Measurements from ENCODE around the gene DISC1.
"Not testable (repeated sequence)": the region's sequence is repeated elsewhere in the genome, so short reads cannot be mapped to it uniquely, and the experiment has no call there.

Gene DISC1

GRCh38 chr1:231940116-231940515 is 313.5 kb downstream of the DISC1 start:
- DNase-seq = no peak

GRCh38 chr1:231940701-231941100 is 314.1 kb downstream of the DISC1 start:
- no peak for DNase-seq

DNA sequence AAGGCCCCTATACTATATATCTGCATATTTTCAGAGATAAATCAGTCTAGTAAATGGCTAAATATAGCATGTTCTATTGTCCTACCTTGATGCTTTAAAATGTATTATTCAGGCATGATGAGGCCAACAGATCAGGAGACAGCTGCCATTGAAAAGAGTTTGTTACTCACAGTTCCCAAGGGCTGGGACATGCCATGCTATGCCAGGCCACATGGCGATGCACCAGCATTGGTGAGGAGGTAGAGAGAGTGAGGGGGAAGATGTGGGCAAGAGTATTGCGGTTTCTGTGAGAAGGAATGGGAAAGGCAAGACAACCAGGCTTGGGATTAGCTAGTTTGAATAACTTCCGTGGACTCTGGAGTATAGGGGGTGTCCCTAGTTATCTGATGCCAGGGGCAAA is 316.5 kb downstream of the DISC1 start:
- no peak for DNase-seq

DNA sequence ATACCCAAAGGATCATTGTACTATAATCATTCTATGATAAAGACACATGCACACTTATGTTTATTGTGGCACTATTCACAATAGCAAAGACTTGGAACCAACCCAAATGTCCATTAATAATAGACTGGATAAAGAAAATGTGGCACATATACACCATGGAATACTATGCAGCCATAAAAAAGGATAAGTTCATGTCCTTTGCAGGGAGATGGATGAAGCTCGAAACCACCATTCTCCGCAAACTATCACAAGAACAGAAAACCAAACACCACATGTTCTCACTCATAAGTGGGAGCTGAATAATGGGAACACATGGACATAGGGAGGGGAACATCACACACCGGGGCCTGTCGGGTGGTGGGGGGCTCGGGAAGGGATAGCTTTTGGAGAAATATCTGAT is 321.5 kb downstream of the DISC1 start:
- DNase-seq = not testable (repeated sequence)

DNA sequence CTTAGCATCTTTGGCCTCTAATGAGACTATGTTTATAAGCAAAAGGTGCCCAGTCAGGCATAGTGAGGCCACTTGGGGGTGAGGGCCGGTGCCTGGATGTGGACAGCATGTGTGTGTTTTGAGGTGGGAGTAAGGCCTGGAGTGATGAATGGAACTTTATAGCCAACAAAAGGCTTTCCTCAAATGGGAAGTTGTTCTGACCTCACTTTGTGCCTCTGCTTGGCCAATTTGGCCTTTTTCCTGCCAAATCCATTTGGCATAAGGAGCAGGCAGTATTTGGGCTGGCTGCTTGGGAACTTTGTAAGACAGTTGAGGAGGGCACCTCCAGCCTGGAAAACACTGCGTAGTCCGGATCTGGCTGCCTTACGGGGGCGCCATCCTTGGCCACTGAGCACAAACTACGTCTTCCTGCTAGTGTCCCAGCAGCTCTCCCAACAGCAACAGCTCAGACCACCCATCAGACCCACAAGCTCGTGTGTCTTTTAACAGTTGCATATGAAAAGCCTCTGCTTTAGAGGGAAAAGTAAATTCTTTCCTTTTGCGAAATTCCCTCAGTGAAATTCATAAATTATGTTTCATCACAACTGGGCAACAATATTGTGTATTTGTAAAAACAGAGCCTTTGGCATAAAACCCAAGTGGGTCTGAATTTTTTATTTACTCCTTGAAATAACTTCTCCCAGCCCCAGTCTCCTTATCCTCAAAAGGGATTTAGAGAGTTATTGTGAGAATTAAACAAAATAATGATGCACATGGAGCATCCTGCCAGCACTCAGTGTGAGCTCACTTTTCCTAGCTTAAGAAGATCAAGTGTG is 322.9 kb downstream of the DISC1 start:
- DNase-seq = no peak

DNA sequence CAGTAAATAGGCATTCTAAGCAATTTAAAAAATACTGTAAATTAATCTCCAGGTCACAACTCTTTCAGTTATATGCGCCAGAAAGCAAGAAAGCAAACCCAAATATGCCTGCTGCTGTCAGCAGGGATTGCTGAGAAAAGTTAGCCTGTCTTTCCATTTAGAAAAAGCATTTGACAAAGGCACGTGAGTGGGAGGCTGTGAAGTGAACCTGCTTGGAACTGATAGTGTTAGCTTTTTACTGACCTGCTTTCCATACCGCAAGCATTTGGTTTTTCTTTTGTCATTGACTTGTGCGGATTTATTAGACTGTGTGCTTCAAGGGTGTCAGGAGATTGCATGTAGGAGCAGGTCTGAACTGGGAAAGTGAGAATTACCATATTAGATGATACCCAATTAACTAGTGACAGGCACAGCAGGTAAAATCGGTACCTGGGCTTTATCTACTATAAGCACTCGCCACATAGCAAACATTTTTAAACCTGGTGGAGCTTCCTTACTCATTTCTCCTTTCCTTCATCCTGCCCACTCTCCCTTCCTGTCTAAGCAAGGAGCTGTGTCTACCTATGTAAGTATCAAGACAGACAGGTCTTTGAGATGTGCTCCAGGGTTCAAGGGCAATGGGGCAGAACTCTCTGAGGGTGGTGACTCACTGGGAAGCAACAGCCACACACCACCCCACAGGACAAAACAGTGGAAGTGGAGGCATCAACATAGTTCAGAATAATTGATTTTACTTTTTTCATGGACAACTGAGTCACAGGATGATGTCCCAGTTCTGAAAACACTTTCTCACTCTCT is 323.9 kb downstream of the DISC1 start:
- no peak for DNase-seq

DNA sequence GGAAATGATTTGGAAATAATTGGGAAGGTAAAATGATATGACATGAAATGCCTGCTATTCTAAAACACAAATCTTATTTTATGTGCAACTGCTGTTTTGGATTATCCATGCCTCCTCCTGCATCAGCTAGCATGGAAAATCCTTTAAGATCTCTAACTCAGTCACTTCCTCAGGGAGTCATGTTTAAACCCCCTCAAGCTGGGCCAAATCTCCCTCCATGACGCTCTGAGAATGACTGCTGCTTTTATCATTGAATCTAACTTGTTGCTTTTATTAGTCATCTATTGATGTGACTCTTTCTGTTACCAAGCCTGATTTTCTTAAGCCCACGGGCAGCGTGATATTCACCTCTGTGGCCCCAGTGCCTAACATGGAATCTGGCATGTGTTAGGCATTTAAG is 324.8 kb downstream of the DISC1 start:
- no peak for DNase-seq

DNA sequence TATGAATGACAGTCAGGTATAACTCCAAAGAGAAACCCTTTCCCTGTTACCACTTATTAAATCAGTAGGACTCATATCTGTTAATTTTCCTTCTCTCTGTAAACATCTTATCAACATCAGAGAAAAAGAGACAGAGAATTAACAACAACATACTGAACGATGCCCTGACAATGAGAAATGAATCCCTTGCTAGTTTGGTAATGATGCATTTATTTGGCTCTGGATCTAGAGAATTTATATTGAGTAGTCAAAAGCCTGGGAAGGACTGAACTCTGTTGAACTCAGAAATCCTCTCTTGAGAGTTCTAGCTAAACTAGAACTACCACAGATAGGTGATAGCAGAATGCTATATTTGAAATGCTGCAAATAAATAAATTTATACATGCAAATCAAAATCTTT is 325.6 kb downstream of the DISC1 start:
- DNase-seq = no peak

DNA sequence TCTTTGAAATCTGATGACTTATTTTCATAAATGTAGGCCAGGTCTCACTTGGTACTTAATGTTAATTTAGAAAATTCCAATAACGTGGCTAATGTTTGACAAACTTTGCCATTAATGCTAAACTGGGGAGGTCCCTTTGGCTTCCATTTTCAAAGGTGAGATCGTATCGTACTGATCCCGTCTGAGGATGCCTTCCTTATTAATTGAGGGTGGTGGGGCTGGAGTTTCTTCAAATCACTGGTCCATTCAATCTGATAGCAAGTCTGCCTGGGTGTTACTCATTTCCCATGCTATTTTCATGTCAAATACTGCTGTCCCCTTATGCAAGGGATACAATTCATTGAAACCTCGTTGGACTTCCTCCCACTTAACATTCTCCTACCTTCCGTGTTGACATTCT is 327.1 kb downstream of the DISC1 start:
- DNase-seq = no peak

DNA sequence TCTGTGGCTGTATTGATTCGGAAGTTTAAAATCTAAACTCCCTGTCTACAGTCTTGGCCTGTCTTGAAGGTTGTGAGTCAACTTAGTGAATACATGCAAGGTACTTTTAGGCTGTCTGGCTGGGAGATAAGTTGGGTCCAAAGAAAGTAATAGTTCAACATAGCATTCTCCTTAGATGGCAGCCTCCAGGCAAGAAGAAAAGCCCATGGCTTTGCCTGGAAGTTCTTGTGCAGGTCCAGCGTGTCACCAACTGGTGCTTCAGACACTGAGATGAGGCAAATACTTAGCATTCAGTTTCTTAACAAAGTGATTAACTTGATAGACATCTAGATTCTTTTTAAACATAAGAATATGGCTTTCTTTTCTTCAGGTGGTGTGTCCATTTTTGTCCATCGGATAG is 328.2 kb downstream of the DISC1 start:
- no peak for DNase-seq

DNA sequence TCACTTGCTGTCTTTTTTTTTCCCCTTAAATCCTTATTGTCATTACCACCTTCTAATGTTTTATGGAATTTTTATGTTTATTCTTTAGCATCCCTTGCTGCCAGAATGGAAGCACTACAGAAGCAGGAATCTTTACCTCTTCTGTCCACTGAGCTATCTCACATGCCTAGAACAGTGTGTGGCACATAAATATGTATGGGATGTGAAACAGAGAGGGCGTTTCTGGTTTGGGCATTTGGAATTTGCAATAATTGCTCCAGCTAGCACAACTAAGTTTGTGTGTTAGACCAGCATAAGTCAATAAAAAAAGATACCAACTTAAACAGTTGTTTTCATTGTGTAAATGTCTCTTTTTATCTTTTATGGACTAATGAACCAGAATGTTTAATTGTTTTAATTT is 330.8 kb downstream of the DISC1 start:
- DNase-seq = no peak

DNA sequence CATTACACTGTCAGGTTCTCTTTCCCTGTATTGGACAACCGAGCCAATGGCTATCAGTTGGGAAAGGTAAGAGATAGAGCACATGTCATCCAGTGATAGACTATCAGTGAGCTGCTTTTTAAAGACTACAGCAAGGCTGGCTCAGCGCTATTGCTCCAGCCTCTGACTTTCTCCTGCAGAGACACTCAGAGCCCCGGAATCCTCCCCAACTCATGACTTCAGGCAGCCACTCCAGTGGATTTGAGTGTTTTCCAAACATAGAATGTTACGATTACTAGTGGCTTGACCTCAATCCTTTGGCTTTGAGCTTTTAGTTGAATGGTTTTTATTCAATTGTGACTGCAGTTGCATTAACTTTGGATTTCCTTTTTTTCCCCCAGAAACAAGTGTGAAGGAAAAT is 331.9 kb downstream of the DISC1 start:
- no peak for DNase-seq

DNA sequence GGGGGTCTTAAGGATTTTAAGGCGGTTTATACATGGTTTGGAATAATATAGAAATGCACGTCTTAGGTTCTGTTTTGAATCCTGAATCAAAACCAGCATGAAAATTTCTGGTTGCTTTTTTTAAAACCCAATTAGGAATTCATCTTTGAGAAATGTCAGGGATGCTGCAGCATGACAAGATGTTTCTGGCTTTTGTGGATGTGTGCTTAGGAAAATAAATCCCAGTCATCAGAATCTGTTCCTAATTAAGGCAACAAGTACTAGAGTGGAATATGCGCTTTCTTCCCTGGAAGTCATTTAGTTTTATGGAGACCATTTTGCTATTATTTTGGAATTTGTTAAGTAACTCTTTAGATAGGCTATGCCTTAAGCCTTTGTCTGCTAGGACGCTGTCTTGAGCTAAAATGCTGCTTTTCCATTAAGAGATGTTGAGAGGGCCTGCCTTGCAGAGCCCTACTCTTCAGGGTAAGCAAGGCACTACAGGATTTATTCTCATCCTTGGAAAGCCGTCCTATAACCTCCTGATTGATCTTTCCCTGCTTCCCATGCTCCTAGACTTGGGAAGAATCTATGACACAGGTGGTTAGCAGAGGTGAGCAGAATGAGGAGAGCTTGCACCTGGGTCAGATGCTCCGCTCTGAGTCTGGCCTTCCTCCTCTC is 332.8 kb downstream of the DISC1 start:
- DNase-seq = no peak

GRCh38 chr1:231961801-231962200 is 335.2 kb downstream of the DISC1 start:
- not testable (repeated sequence) for DNase-seq

GRCh38 chr1:231962636-231963035 is 336.0 kb downstream of the DISC1 start:
- no peak for DNase-seq

- no peak for DNase-seq
These were observed 337.7 kb downstream of the DISC1 start for GRCh38 chr1:231964241-231964640.

DNA sequence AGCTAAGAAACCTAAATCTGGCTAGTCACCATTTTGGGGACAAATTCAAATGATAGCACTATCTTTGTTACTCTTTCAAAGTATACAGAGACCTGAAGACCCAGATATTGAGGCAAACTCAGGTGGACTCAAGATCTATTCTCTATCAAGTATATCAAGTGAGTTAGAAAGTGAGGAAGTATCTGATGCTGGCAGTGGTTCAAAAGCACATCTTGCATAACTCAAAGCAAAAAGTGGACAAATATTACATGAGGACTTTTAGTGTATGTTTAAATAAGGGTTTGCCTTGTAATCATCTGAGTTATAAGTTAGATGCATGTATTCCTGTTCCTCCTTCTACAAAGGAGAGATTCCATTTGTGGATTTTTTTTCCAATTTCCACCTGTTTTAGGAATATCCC is 338.4 kb downstream of the DISC1 start:
- no peak for DNase-seq

GRCh38 chr1:231965615-231966014 is 339.0 kb downstream of the DISC1 start:
- no peak for DNase-seq

GRCh38 chr1:231966983-231967382 is 340.4 kb downstream of the DISC1 start:
- no peak for DNase-seq

DNA sequence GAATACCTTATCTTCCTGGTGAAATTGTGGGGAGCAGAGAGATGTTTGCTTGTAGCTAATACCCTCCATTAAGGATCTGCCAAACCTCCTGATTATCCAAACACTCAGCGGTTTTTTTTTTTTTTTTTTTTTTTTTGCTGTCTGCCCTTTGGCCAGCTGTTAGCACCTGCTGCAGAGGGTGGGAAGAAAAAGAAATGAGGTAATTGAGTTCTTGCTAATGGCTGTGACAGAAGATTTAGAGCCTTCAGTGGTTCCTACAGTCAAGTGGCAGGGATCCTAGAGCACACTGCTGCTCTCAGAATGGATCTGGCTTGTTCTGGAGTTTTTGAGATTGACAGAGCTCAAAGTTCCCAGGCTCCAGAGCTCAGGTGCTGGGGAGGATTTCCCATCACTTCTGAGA is 342.5 kb downstream of the DISC1 start:
- no peak for DNase-seq

DNA sequence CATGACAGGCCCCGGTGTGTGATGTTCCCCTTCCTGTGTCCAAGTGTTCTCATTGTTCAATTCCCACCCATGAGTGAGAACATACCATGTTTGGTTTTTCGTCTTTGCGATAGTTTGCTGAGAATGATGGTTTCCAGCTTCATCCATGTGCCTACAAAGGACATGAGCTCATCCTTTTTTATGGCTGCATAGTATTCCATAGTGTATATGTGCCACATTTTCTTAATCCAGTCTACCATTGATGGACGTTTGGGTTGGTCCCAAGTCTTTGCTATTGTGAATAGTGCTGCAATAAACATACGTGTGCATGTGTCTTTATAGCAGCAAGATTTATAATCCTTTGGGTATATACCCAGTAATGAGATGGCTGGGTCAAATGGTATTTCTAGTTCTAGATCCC is 343.2 kb downstream of the DISC1 start:
- not testable (repeated sequence) for DNase-seq

GRCh38 chr1:231970684-231971083 is 344.1 kb downstream of the DISC1 start:
- no peak for DNase-seq

GRCh38 chr1:231971397-231972110 is 345.0 kb downstream of the DISC1 start:
- no peak for DNase-seq

Data from activated T-cell treated with anti-CD3 and anti-CD28 coated beads for 4 hours (primary cell).